ENCODE measurements around the gene CCDC3.

- TF ChIP-seq CREB1 (IDR thresholded peaks at IDR 0.05; ENCODE audit: low read depth): no peak
- no peak for TF ChIP-seq TAF1 (IDR thresholded peaks at IDR 0.05; ENCODE audit: low read depth)
- no peak for TF ChIP-seq EP300 (IDR thresholded peaks at IDR 0.05; ENCODE audit: borderline replicate concordance)
- TF ChIP-seq RAD21 (IDR thresholded peaks at IDR 0.05; ENCODE audit: low read depth): no peak
- no peak for TF ChIP-seq ZBTB7A (IDR thresholded peaks at IDR 0.05; ENCODE audit: low read depth)
- TF ChIP-seq, protein P1, sequence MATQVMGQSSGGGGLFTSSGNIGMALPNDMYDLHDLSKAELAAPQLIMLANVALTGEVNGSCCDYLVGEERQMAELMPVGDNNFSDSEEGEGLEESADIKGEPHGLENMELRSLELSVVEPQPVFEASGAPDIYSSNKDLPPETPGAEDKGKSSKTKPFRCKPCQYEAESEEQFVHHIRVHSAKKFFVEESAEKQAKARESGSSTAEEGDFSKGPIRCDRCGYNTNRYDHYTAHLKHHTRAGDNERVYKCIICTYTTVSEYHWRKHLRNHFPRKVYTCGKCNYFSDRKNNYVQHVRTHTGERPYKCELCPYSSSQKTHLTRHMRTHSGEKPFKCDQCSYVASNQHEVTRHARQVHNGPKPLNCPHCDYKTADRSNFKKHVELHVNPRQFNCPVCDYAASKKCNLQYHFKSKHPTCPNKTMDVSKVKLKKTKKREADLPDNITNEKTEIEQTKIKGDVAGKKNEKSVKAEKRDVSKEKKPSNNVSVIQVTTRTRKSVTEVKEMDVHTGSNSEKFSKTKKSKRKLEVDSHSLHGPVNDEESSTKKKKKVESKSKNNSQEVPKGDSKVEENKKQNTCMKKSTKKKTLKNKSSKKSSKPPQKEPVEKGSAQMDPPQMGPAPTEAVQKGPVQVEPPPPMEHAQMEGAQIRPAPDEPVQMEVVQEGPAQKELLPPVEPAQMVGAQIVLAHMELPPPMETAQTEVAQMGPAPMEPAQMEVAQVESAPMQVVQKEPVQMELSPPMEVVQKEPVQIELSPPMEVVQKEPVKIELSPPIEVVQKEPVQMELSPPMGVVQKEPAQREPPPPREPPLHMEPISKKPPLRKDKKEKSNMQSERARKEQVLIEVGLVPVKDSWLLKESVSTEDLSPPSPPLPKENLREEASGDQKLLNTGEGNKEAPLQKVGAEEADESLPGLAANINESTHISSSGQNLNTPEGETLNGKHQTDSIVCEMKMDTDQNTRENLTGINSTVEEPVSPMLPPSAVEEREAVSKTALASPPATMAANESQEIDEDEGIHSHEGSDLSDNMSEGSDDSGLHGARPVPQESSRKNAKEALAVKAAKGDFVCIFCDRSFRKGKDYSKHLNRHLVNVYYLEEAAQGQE (IDR thresholded peaks at IDR 0.05; ENCODE audit: low read depth): no peak
- TF ChIP-seq, protein P2, sequence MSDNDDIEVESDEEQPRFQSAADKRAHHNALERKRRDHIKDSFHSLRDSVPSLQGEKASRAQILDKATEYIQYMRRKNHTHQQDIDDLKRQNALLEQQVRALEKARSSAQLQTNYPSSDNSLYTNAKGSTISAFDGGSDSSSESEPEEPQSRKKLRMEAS (IDR thresholded peaks at IDR 0.05): no peak
- TF ChIP-seq TCF12 (IDR thresholded peaks at IDR 0.05; ENCODE audit: low read depth): no peak
- no peak for TF ChIP-seq TEAD4 (IDR thresholded peaks at IDR 0.05)
- TF ChIP-seq YY1 (IDR thresholded peaks at IDR 0.05; ENCODE audit: low read depth): no peak
- TF ChIP-seq, protein P3, sequence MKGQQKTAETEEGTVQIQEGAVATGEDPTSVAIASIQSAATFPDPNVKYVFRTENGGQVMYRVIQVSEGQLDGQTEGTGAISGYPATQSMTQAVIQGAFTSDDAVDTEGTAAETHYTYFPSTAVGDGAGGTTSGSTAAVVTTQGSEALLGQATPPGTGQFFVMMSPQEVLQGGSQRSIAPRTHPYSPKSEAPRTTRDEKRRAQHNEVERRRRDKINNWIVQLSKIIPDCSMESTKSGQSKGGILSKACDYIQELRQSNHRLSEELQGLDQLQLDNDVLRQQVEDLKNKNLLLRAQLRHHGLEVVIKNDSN (IDR thresholded peaks at IDR 0.05): no peak
These were observed 25.4 kb upstream of the CCDC3 start for GRCh38 chr10:13026873-13027272.

Measured in Ishikawa (cell line).